Spleen (tissue), 11 donors: Measurements from ENCODE around the gene SENP7. TPM values are rescaled to one million over a fixed set of nuclear protein-coding genes. Genes with fewer than 3 reads are reported as not detected.

Experiments used
- DNase-seq: peaks from one replicate; pipeline ENCODE4 v3.0.0-alpha.2; 2020
- H3K27ac ChIP-seq, 8 donors: fragments of 200-600 bp; sonication (generic) in 7 of 8; 1 replicate in 4 of 8; 2 replicates in 4 of 8; pipeline versions ENCODE4 v1.5.0 to v1.8.0; 2016 to 2021; ENCODE audit warnings: inconsistent platforms in 4 of 8, mild to moderate bottlenecking in 4 of 8, moderate library complexity in 1 of 8
- H3K27me3 ChIP-seq, 7 donors: fragments of 200-600 bp; sonication (generic) in 6 of 7; replicated peaks in 1 of 7; 1 replicate in 4 of 7; 2 replicates in 3 of 7; pipeline versions ENCODE4 v1.5.0 to v1.8.0; 2016 to 2021; ENCODE audit warnings: inconsistent platforms in 3 of 7, mild to moderate bottlenecking in 1 of 7
- H3K36me3 ChIP-seq, 6 donors: fragments of 200-600 bp; sonication (generic) in 5 of 6; 1 replicate in 4 of 6; 2 replicates in 2 of 6; pipeline versions ENCODE4 v1.5.0 to v1.8.0; 2016 to 2021; ENCODE audit warnings: inconsistent platforms in 2 of 6
- H3K4me1 ChIP-seq, 6 donors: fragments of 200-600 bp; sonication (generic) in 5 of 6; 1 replicate in 3 of 6; 2 replicates in 3 of 6; pipeline versions ENCODE4 v1.5.0 to v1.8.0; 2016 to 2021; ENCODE audit warnings: inconsistent platforms in 3 of 6
- H3K4me3 ChIP-seq, 8 donors: fragments of 200-600 bp; sonication (generic) in 7 of 8; 1 replicate in 4 of 8; 2 replicates in 4 of 8; pipeline versions ENCODE4 v1.5.0 to v1.8.0; 2016 to 2021; ENCODE audit warnings: inconsistent platforms in 4 of 8, mild to moderate bottlenecking in 4 of 8, moderate library complexity in 2 of 8
- H3K9me3 ChIP-seq, 8 donors: fragments of 200-600 bp; sonication (generic) in 7 of 8; 1 replicate in 4 of 8; 2 replicates in 4 of 8; pipeline versions ENCODE4 v1.5.0 to v1.8.0; 2016 to 2021; ENCODE audit warnings: inconsistent platforms in 4 of 8
- CTCF ChIP-seq, 11 experiments: fragments of 200-600 bp in 7 of 11; fragments of 450-650 bp in 4 of 11; sonication (generic) in 4 of 11; IDR thresholded peaks in 8 of 11; conservative IDR thresholded peaks in 3 of 11; 1 replicate in 7 of 11; 2 replicates in 4 of 11; pipeline versions ENCODE4 v1.4.0 to v1.8.0; 2016 to 2021; ENCODE audit warnings: antibody characterized with exemption in 11 of 11, inconsistent platforms in 4 of 11, mild to moderate bottlenecking in 1 of 11
- POLR2A ChIP-seq, 3 donors: fragments of 450-650 bp; IDR thresholded peaks; one replicate each; pipeline ENCODE4 v1.5.1; 2017; ENCODE audit warnings: antibody characterized with exemption in 3 of 3, mild to moderate bottlenecking in 1 of 3
- POLR2AphosphoS5 ChIP-seq, 3 donors: sonication (generic); formaldehyde crosslinking; IDR thresholded peaks; one replicate each; pipeline ENCODE4 v1.5.1; 2017; ENCODE audit warnings: antibody characterized with exemption in 3 of 3
- WGBS, 5 donors: extraction: QIAGEN DNeasy Blood & Tissue Kit in 3 of 5; methylation state at CpG; one replicate each; pipeline versions ENCODE4 v1.1.5 to v1.1.7; 2013 to 2018; 5-methylcytosine and 5-hydroxymethylcytosine counted together
- intact Hi-C: fragments of 100-400 bp; cut with DNase I; formaldehyde crosslinking; loops from one replicate; pipeline ENCODE4 v1.15.0; 2023; ENCODE audit warnings: low total_unique reads
- polyA plus RNA-seq, 3 donors: library from polyadenylated mRNA; stranded (reverse); fragments of 200-250 nt; gene quantifications; one replicate each; pipeline ENCODE4 v1.2.1, GENCODE V29; 2013
- total RNA-seq, 7 donors: library from RNA; depleted of rRNA in 3 of 7; stranded (reverse); fragments of >200 nt in 3 of 7; fragmentation: NEBNext Ultra II Directional in 4 of 7; extraction: Animal tissue kit (Norgen Biotek cat#: 25700) in 4 of 7; gene quantifications; one replicate each; pipeline versions ENCODE4 v1.1.0 to v1.2.1, GENCODE V29; 2016 to 2021
- donor health status: healthy with polysubstance abuse.
- donor health status: DM: no; HTN: no; CAD: no; lungs with moderate emphysema.
- donor health status: DM: no; HTN: no; CAD: no.
- donor health status: Bipolar disorder and iron deficiency.
- donor health status: healthy.
- donor health status: DM: no; HTN: no; CAD: no.
- donor health status: DM: yes; HTN: yes; CAD: no.

Gene SENP7
- total and polyA plus RNA-seq, 10 donors: 11.2 to 46.9 (median 33.4) TPM

- H3K27ac ChIP-seq: no peak overlapping the region
- DNase-seq: no peak
- H3K4me3 ChIP-seq: no peak overlapping the region
- TF ChIP-seq POLR2AphosphoS5 (IDR thresholded peaks at IDR 0.05) (no peak), CTCF (IDR thresholded peaks at IDR 0.05 in 8 of 11, conservative IDR thresholded peaks at IDR 0.05 in 3 of 11) (no peak), POLR2A (IDR thresholded peaks at IDR 0.05) (no peak)
- 65 to 91% (median 79%) methylated on average over 1 of the region's 1 CpG for WGBS, 5 donors
- intact Hi-C loops: no loop called here
- H3K27me3 ChIP-seq: no peaks in the 10 kb centered on the region
- H3K4me1 ChIP-seq: no peaks in the 10 kb centered on the region
- H3K36me3 ChIP-seq: no peaks in the 10 kb centered on the region
- H3K9me3 ChIP-seq: peaks cover 0 to 10% (median 5%) of the 10 kb centered on the region in 8 donors
Measured at GRCh38 chr3:101284757-101285156, 228.3 kb downstream of the SENP7 start.

- TF ChIP-seq POLR2A (IDR thresholded peaks at IDR 0.05) (no peak), CTCF (IDR thresholded peaks at IDR 0.05 in 8 of 11, conservative IDR thresholded peaks at IDR 0.05 in 3 of 11) (no peak), POLR2AphosphoS5 (IDR thresholded peaks at IDR 0.05) (no peak)
- Histone ChIP-seq H3K27ac (no peak overlapping the region), H3K4me3 (no peak overlapping the region), H3K27me3 (no peaks in the 10 kb centered on the region), H3K36me3 (no peaks in the 10 kb centered on the region), H3K4me1 (no peaks in the 10 kb centered on the region), H3K9me3 (no peaks in the 10 kb centered on the region)
- WGBS, 5 donors: 69 to 88% (median 82%) methylated on average over 3 of the region's 3 CpGs
- no peak for DNase-seq
- intact Hi-C loops: no loop called here
Measured at GRCh38 chr3:101281521-101282030, 231.4 kb downstream of the SENP7 start.

GRCh38 chr3:101279765-101280385 lies 233.1 kb downstream of the SENP7 start:
- no peaks in the 10 kb centered on the region for H3K36me3 ChIP-seq
- no peaks in the 10 kb centered on the region for H3K27me3 ChIP-seq
- no peak overlapping the region for H3K4me3 ChIP-seq
- intact Hi-C loops: no loop called here
- no peak for DNase-seq
- 83 to 95% (median 92%) methylated on average over 1 of the region's 1 CpG for WGBS, 5 donors
- H3K4me1 ChIP-seq: no peaks in the 10 kb centered on the region
- no peaks in the 10 kb centered on the region for H3K9me3 ChIP-seq
- no peak overlapping the region for H3K27ac ChIP-seq
- TF ChIP-seq POLR2A (IDR thresholded peaks at IDR 0.05) (no peak), POLR2AphosphoS5 (IDR thresholded peaks at IDR 0.05) (no peak), CTCF (IDR thresholded peaks at IDR 0.05 in 8 of 11, conservative IDR thresholded peaks at IDR 0.05 in 3 of 11) (no peak)

GRCh38 chr3:101279162-101279561 lies 233.8 kb downstream of the SENP7 start:
- H3K9me3 ChIP-seq: no peaks in the 10 kb centered on the region
- H3K4me1 ChIP-seq: no peaks in the 10 kb centered on the region
- H3K27ac ChIP-seq: no peak overlapping the region
- H3K4me3 ChIP-seq: no peak overlapping the region
- no peaks in the 10 kb centered on the region for H3K36me3 ChIP-seq
- no peaks in the 10 kb centered on the region for H3K27me3 ChIP-seq
- no peak for TF ChIP-seq CTCF (IDR thresholded peaks at IDR 0.05 in 8 of 11, conservative IDR thresholded peaks at IDR 0.05 in 3 of 11)
- TF ChIP-seq POLR2AphosphoS5 (IDR thresholded peaks at IDR 0.05): no peak
- no peak for TF ChIP-seq POLR2A (IDR thresholded peaks at IDR 0.05)
- no peak for DNase-seq
- intact Hi-C loops: no loop called here
